Bone marrow (tissue), 2 donors: ENCODE results near the gene THOC3.
"Not testable (repeated sequence)": the region's sequence is repeated elsewhere in the genome, so short reads cannot be mapped to it uniquely, and the experiment has no call there.

Experiments used
- DNase-seq, 2 donors: peaks; one replicate each; lab custom pipeline; 2025; lab: John Stamatoyannopoulos, UW

THOC3 gene, protein sequence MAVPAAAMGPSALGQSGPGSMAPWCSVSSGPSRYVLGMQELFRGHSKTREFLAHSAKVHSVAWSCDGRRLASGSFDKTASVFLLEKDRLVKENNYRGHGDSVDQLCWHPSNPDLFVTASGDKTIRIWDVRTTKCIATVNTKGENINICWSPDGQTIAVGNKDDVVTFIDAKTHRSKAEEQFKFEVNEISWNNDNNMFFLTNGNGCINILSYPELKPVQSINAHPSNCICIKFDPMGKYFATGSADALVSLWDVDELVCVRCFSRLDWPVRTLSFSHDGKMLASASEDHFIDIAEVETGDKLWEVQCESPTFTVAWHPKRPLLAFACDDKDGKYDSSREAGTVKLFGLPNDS

DNA sequence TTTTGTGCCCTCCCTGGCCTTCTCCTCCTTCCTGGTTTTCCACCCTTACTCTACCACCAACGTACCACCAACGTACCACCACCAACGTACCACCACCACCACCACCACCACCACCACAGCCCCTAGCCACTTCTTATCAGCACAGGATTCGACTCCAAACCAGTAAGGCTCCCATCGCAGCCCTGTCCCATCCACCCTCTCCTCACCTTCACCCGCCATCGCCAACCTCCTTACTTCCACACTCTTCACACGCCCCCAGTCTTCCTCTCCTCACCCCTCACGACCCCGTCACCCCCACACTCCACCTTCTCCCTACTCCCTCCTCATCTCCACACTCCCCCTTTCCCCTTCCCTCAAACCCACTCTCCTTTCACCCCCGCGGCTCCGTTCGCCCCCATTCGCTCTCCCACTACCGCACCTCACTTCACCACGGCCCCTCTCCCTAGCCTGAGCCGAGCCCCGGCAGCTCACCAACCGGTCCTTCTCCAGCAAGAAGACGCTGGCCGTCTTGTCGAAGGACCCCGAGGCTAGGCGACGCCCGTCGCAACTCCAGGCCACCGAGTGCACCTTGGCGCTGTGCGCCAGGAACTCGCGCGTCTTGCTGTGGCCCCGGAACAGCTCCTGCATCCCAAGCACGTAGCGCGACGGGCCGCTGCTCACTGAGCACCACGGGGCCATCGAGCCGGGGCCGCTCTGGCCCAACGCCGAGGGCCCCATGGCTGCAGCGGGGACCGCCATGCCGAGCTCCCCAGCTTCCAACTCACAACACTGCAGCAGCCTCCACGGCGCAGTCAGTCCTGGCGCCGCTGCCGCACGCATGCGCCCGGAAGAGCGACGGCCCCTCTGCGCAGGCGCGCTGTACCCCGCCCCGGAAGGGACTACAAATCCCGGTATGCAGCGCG lies at the start of gene THOC3:
THOC3 (minus strand) TSS at position 845 of the 902 bp plus-strand sequence; CDS start at position 738, 107 bp downstream.
- not testable (repeated sequence) for DNase-seq

DNA sequence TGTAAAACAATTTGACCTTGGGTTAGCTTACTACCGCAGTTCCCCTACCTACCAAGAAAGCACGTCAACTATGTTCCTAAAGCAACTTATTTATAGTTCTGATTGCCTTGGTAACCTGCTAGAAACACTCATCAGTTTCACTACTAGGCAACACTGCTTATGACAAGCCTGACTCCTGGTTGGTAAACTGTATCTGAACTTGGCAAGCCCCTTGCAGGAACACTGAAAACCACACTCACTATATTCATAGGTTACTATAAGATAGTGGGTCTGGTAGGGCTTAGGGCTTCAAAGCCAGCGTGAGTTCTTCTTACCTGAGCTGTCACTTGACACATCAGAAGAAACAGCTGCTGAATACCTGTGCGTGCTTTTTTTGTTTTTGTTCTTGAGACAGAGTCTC lies 49.2 kb upstream of the THOC3 start:
- not testable (repeated sequence) for DNase-seq

GRCh38 chr5:176014360-176014759 lies 46.2 kb upstream of the THOC3 start:
- not testable (repeated sequence) for DNase-seq

DNA sequence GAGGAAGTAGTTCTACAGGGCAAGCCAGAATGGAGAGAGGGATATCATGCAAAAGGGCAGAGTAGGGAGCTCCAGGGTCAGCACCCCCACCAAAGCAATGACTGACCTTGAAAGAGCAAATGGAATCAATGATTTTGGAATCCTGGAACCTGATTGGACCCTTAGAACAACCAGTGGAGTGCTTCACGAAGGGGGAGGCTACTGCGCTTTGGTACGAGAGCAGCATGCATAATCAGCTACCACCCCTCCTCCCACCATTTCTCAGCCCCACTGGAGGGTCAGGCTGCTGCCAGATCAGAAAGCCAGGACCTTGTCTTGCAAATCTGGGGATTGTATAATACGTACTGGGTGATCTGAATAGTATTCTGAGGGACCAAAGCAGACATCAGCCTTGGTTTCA lies 43.0 kb upstream of the THOC3 start:
- not testable (repeated sequence) for DNase-seq

DNA sequence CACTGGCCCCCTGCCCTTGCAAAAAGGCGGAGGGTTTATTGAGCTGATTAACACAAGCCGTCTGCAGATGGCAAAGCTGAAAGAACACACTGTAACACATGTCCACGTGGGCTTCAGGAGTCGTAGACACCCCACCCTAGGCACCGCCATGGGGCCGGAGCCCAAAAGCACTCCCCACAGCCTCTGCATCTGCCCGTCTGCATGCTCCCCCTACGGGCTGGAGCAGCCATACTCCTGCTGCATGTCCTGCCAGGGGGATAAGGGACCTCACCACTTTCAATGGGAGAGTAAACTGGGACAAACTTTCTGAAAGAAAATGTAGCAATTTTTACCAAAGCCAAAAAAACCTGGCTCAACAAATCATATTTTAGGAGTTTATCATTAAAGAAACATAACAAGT lies 42.1 kb upstream of the THOC3 start:
- DNase-seq, result not testable (repeated sequence)

DNA sequence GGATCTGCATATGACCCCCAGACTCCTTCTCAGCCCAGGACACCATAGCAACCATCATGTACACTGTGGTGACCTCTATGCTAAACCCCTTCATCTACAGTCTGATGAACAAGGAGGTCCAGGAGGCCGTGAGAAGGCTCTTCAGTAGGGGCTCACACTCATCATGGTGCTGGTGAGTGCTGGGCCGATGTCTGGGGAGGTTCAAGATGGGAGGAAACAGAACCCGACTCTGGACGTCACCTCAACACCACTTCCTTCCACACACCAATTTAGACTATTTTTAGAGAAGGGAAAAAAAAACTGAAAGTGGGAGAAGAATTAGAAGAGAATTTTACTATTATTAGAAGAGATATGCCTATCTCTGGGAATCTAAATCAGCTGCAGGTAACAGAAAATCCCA lies 39.1 kb upstream of the THOC3 start:
- DNase-seq, result not testable (repeated sequence)

- not testable (repeated sequence) for DNase-seq
Measured at GRCh38 chr5:176006819-176007218, 38.7 kb upstream of the THOC3 start.

- not testable (repeated sequence) for DNase-seq
Measured at GRCh38 chr5:175997979-175998378, 29.9 kb upstream of the THOC3 start.

- not testable (repeated sequence) for DNase-seq
Measured at GRCh38 chr5:175997495-175997894, 29.4 kb upstream of the THOC3 start.

DNA sequence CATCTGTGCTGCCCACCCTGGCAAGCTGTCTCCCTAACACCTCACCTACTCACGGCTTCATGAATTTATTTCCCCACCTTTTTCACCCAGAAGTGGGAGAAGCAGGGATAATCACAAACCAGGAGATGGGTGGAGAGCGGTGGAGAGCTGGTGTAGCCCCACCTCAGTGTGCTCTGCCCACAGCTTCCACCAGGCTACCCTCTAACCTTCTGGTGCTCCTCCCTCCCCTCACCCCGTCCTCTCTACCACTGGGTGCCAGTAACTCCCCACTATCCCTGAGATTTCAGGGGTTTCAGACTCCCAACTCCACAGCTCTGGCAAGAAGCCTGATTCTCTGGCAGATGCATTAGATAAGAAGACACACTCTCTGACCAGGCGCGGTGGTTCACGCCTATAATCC lies 28.7 kb upstream of the THOC3 start:
- DNase-seq, result not testable (repeated sequence)

GRCh38 chr5:175995506-175995905 lies 27.4 kb upstream of the THOC3 start:
- DNase-seq, result not testable (repeated sequence)

DNA sequence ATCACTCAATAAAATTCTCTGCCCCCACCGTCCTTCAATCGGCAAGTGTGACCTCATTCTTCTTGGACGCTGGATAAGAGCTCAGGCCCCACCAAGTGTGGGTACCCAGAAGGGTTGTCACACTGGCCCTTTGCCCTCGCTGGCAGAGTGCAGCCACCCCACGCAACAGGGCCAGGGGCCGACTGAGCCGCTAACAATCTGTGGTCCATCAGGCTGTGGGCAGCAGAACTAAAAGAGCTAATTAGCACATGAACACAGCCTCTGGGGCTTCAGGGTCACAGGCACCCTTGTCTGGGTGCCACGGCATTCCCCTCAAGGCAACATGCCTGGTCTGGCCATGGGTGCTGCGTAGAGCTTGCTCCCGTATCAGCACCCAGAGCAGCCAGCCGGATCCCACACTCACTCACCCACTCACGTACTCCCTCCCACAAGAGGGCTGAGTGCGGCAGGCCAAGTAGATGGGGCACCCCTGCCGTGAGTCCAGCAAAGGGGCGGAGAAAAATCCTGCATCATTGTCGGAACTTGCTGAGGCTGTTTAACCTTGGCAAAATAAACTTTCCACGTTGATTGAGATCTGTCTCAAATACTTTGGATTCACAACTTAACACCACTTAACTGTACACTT lies 11.4 kb upstream of the THOC3 start:
- DNase-seq, result not testable (repeated sequence)

DNA sequence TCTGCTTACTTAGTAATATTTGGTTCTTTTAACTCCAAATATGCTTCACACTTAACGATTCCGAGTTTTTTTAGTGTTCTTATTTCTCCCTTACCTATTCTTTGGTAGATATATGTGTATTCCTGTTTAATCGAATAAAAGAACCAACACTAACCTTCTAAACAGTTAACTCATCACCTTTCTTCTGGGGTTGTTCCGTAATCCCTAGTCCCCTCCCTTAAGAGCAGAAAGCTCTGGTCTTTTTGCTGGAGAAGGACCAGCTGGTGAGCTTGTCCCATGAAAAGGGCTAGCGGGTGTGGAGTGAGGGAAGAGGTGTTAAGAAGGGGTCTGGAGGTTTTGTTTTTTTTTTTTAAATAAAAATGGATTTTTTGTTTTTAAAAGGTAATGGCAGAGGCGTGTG lies 266 bp upstream of the THOC3 start:
- DNase-seq, result not testable (repeated sequence)

DNA sequence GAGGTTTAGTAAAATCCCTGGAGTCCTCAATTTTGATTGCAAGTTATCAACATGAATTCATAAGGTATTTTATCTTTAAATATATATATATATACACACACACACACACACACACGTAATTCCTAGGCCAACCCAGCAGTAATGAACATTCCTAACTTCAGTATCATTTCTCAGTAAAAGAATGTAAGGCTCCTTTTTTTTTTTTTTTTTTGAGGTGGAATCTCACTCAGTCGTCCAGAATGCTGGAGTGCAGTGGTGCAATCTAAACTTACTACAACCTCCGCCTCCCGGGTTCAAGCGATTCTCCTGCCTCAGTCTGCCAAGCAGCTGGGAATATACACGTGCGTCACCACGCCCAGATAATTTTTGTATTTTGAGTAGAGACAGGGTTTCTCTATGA lies 5.8 kb downstream of the THOC3 start:
- DNase-seq, result not testable (repeated sequence)

GRCh38 chr5:175960228-175960627 lies 7.9 kb downstream of the THOC3 start:
- not testable (repeated sequence) for DNase-seq

- not testable (repeated sequence) for DNase-seq
Measured at GRCh38 chr5:175958515-175958914, 9.6 kb downstream of the THOC3 start.

GRCh38 chr5:175954107-175954506 lies 14.0 kb downstream of the THOC3 start:
- DNase-seq, result not testable (repeated sequence)

DNA sequence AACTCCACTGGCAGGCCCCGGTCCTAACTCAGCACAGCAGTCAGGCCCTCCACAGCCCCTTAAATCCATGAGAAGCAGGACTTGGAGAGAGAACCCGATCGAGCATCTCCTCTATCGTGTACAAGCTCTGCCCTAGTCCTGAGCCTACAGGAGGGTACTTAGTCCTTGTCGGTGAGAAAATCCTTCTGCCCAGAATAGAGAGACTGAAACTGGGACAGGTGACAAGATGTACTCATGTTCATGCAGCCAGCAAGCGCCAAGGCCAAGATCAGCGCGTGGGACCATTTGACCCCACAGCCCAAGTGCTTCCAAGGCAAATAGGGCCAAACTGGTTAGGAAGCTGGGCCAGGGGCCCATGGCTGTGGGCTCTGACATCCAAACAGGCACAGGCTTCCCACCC lies 15.3 kb downstream of the THOC3 start:
- not testable (repeated sequence) for DNase-seq

- DNase-seq, result not testable (repeated sequence)
Measured at GRCh38 chr5:175951339-175951969, 16.7 kb downstream of the THOC3 start.

- not testable (repeated sequence) for DNase-seq
Measured at GRCh38 chr5:175948329-175949108, 19.6 kb downstream of the THOC3 start.

GRCh38 chr5:175943253-175943652 lies 24.9 kb downstream of the THOC3 start:
- DNase-seq, result not testable (repeated sequence)
